DOHH2 (cell line): ENCODE results near the gene CYB5B.
"Not testable (repeated sequence)": the region's sequence is repeated elsewhere in the genome, so short reads cannot be mapped to it uniquely, and the experiment has no call there.

Experiments used
- H3F3A ChIP-seq: fragments of 200-600 bp; sonication (generic), shearing (Covaris generic); 2 replicates; pipeline ENCODE4 v1.6.0; 2016; ENCODE audit warnings: antibody characterized with exemption, mild to moderate bottlenecking; ENCODE audit not compliant: control insufficient read depth, insufficient read depth
- H3K27ac ChIP-seq: fragments of 200-600 bp; sonication (generic); 2 replicates; pipeline ENCODE4 v1.5.1; 2014; ENCODE audit warnings: low read depth, mild to moderate bottlenecking, low read length, moderate library complexity
- H3K27me3 ChIP-seq: fragments of 200-600 bp; sonication (generic); 2 replicates; pipeline ENCODE4 v1.6.1; 2014; ENCODE audit warnings: mild to moderate bottlenecking, low read length, mixed read lengths; ENCODE audit not compliant: control insufficient read depth
- H3K36me3 ChIP-seq: fragments of 200-600 bp; sonication (generic); 2 replicates; pipeline ENCODE4 v1.6.1; 2014; ENCODE audit warnings: mild to moderate bottlenecking, low read length, moderate library complexity, mixed read lengths; ENCODE audit not compliant: control insufficient read depth
- H3K4me1 ChIP-seq: fragments of 200-600 bp; sonication (generic); 2 replicates; pipeline ENCODE4 v1.6.1; 2014; ENCODE audit warnings: mild to moderate bottlenecking, low read length, mixed read lengths; ENCODE audit not compliant: control insufficient read depth
- H3K4me2 ChIP-seq: fragments of 200-600 bp; sonication (generic); 2 replicates; pipeline ENCODE4 v1.6.0; 2014; ENCODE audit warnings: mild to moderate bottlenecking, low read length, moderate library complexity
- H3K4me3 ChIP-seq: fragments of 200-600 bp; sonication (generic); 2 replicates; pipeline ENCODE4 v1.5.1; 2014; ENCODE audit warnings: mild to moderate bottlenecking, low read length, mixed read lengths
- H3K79me2 ChIP-seq: fragments of 200-600 bp; sonication (generic); 2 replicates; pipeline ENCODE4 v1.6.1; 2014; ENCODE audit warnings: mild to moderate bottlenecking, low read length, mixed read lengths; ENCODE audit not compliant: control insufficient read depth
- H3K9me2 ChIP-seq: fragments of 200-600 bp; sonication (generic); replicated peaks from 2 replicates; pipeline ENCODE4 v1.6.1; 2014; ENCODE audit warnings: mild to moderate bottlenecking, low read length, mixed read lengths; ENCODE audit not compliant: control insufficient read depth
- H3K9me3 ChIP-seq: fragments of 200-600 bp; sonication (generic); 2 replicates; pipeline ENCODE4 v1.6.1; 2014; ENCODE audit warnings: antibody characterized with exemption, low read length, mixed read lengths; ENCODE audit not compliant: control insufficient read depth, insufficient read depth
- H4K20me1 ChIP-seq: fragments of 200-600 bp; sonication (generic); 2 replicates; pipeline ENCODE4 v1.6.0; 2014; ENCODE audit warnings: low read depth, mild to moderate bottlenecking, antibody characterized with exemption, low read length, moderate library complexity; ENCODE audit not compliant: control insufficient read depth, insufficient read depth
- EZH2phosphoT487 ChIP-seq: fragments of 200-600 bp; sonication (generic); IDR thresholded peaks from 2 replicates; pipeline ENCODE4 v1.6.1; 2017; ENCODE audit warnings: borderline replicate concordance, mild to moderate bottlenecking, antibody characterized with exemption, low read length, moderate library complexity, mixed read lengths
- TF ChIP-seq, protein P1 (sequence below): fragments of 200-600 bp; sonication (generic); IDR thresholded peaks from one replicate; pipeline ENCODE4 v1.5.1; 2014; ENCODE audit warnings: antibody characterized with exemption, mild to moderate bottlenecking, low read depth, low read length; ENCODE audit not compliant: poor library complexity, severe bottlenecking

CYB5B gene

DNA sequence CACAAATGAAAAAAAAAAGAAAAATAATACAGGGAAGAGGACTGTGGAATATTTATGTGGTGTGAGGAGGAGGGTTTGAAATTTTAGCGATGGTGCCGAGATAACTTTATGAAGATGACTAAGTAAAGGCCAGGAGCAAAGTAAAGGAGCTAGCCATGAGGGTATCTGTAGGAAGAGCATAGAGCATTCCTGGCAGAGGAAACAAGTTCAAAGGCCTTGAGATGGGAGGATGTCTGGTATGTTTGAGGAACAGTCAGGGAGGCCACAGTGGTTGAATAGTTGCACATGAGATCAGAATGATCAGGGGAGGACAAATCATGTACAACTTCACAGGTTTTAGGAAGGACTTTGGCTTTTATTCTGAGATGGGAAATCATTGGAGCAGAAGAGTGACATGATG, 4.2 kb downstream of the CYB5B start:
- TF ChIP-seq, protein P1, sequence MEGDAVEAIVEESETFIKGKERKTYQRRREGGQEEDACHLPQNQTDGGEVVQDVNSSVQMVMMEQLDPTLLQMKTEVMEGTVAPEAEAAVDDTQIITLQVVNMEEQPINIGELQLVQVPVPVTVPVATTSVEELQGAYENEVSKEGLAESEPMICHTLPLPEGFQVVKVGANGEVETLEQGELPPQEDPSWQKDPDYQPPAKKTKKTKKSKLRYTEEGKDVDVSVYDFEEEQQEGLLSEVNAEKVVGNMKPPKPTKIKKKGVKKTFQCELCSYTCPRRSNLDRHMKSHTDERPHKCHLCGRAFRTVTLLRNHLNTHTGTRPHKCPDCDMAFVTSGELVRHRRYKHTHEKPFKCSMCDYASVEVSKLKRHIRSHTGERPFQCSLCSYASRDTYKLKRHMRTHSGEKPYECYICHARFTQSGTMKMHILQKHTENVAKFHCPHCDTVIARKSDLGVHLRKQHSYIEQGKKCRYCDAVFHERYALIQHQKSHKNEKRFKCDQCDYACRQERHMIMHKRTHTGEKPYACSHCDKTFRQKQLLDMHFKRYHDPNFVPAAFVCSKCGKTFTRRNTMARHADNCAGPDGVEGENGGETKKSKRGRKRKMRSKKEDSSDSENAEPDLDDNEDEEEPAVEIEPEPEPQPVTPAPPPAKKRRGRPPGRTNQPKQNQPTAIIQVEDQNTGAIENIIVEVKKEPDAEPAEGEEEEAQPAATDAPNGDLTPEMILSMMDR = no peak
- TF ChIP-seq EZH2phosphoT487 = no peak
- Histone ChIP-seq H3K9me2 (no peaks in the 10 kb centered on the region), H3K9me3 (peaks cover 8% of the 10 kb centered on the region), H3F3A (no peaks in the 10 kb centered on the region; the same call in 1 of the 2 replicates), H3K4me3 (no peak overlapping the region), H3K27ac (no peak overlapping the region), H3K36me3 (peaks cover 80% of the 10 kb centered on the region), H3K27me3 (no peaks in the 10 kb centered on the region), H4K20me1 (peaks cover 2% of the 10 kb centered on the region; the same call in 1 of the 2 replicates), H3K79me2 (peaks cover 90% of the 10 kb centered on the region), H3K4me1 (peaks cover 13% of the 10 kb centered on the region), H3K4me2 (no peak overlapping the region)

GRCh38 chr16:69429058-69429640, 4.7 kb downstream of the CYB5B start:
- Histone ChIP-seq H3K36me3 (peaks cover 84% of the 10 kb centered on the region), H3K79me2 (peaks cover 92% of the 10 kb centered on the region)
- H3K27ac ChIP-seq, H3F3A ChIP-seq, H3K4me1 ChIP-seq, H4K20me1 ChIP-seq, H3K27me3 ChIP-seq, H3K9me2 ChIP-seq, H3K4me2 ChIP-seq, H3K4me3 ChIP-seq, H3K9me3 ChIP-seq: not testable (repeated sequence)

DNA sequence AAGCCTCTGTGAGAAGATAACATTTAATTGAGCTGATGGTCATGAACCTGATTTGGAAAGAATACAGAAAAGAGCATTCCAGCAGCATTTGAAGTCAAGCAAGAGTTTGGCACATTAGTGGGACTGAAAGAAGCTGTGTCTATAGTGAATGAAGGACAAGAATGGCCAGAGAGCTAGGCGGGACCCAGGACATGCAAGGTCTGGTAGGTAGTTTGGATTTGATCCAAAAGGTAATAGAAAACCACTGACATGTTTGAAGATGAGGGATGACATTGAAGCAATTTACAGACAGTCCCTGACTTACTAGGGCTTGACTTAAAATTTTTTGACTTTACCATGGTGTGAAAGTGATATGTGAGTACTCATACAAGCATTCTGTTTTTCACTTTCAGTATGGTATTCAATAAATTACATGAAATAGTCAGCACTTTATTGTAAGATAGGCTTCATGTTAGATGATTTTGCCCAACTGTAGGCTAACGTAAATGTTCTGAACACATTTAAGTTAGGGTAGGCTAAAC, 7.6 kb downstream of the CYB5B start:
- H3K27me3 ChIP-seq = no peaks in the 10 kb centered on the region

GRCh38 chr16:69434066-69434465, 9.6 kb downstream of the CYB5B start:
- Histone ChIP-seq H3K4me3 (no peak overlapping the region), H3K27ac (no peak overlapping the region), H3K79me2 (peaks cover 94% of the 10 kb centered on the region), H3F3A (no peaks in the 10 kb centered on the region; the same call in 1 of the 2 replicates), H3K9me3 (peaks cover under 1% of the 10 kb centered on the region; the same call in 1 of the 2 replicates), H3K36me3 (peaks cover 77% of the 10 kb centered on the region), H3K27me3 (no peaks in the 10 kb centered on the region), H3K4me2 (no peak overlapping the region), H3K9me2 (no peaks in the 10 kb centered on the region), H3K4me1 (peaks cover 23% of the 10 kb centered on the region), H4K20me1 (peaks cover 16% of the 10 kb centered on the region; the same call in 1 of the 2 replicates)
- no peak for TF ChIP-seq EZH2phosphoT487
- TF ChIP-seq, protein P1 = no peak

More for the DNA sequence above, 7.6 kb downstream of the CYB5B start:
- Histone ChIP-seq H3K9me3 (peaks cover 8% of the 10 kb centered on the region), H3K4me2 (no peak overlapping the region), H3K27ac (no peak overlapping the region), H3K36me3 (peaks cover 87% of the 10 kb centered on the region), H3K4me1 (peaks cover 18% of the 10 kb centered on the region), H3K79me2 (peaks cover 94% of the 10 kb centered on the region), H3K9me2 (no peaks in the 10 kb centered on the region), H3K4me3 (no peak overlapping the region), H3F3A (no peaks in the 10 kb centered on the region; the same call in 1 of the 2 replicates), H4K20me1 (peaks cover 11% of the 10 kb centered on the region; the same call in 1 of the 2 replicates)
- TF ChIP-seq, protein P1 = no peak
- no peak for TF ChIP-seq EZH2phosphoT487
